ENCODE results near the gene ACO2. TPM values are rescaled to one million over a fixed set of nuclear protein-coding genes. Genes with fewer than 3 reads are reported as not detected.

The ACO2 gene
- total RNA-seq, 1 donor from 2014 or later: 84.5 TPM

DNA sequence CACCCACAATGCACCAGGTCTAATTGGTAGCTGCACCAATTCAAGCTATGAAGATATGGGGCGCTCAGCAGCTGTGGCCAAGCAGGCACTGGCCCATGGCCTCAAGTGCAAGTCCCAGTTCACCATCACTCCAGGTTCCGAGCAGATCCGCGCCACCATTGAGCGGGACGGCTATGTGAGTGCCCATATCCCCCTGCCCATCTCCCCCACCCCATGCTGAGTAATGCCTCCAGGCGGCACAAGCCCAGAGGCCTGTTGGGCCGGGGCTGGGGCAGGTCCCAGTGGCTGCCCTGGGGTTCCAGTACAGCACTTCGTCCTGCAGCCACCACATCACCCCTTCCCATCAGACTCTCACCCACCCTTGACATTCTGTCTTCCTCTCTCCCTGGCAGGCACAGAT is 53.9 kb downstream of the ACO2 start:
- no peak for DNase-seq (ENCODE audit: low read depth, low spot score)

DNA sequence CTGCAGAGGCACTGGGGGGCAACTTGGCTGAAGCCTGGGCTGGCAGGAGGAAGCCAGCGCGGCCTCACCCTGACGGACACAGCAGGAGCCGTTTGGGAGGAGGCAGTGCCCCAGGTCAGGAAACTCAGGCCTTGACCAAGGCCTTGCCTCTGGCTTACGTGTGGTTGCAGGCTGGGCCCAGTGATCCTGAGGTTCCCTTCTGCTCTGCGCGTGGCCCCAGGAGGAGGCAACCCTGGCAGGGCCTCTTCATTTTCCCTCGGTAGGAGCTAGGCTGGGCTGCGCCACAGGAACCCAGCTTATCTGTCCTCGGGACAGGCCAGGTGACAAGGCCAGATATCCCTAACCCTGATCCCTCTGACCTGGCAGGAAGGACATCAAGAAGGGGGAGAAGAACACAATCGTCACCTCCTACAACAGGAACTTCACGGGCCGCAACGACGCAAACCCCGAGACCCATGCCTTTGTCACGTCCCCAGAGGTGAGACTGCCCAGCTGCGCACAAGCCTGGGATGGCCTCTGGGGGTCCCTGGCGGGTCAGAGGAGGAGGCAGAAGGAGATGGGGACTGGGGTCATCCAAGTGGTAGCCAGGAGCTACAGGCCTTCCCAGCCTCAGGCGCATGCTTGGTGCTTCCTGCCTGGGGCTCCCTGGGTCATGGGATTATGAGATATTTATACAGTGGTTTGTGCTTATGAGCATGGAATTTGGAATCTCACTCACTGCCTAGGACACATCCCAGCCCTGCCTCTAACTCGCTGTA is 54.7 kb downstream of the ACO2 start:
- no peak for DNase-seq (ENCODE audit: low read depth, low spot score)

DNA sequence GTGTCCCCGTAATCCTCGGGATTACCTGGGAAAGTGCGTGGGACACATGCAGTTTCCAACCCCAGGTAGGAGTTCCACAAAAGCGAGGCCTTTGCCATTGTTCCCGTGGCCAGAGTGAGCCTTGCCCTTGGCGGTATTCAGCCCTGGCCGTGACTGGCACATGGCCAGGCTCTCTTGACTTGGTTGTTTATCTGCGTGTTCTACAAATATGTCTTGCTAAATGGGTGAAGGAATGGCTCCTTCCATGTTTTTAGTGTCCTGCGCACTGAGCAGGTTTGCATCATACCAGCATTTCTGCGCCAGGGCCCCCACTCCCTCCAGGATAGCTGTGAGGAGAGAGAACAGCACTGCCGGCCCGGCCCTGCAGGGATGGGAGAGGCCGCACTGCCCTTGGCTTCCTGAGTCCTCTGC is 55.3 kb downstream of the ACO2 start:
- DNase-seq (ENCODE audit: low read depth, low spot score): no peak

DNA sequence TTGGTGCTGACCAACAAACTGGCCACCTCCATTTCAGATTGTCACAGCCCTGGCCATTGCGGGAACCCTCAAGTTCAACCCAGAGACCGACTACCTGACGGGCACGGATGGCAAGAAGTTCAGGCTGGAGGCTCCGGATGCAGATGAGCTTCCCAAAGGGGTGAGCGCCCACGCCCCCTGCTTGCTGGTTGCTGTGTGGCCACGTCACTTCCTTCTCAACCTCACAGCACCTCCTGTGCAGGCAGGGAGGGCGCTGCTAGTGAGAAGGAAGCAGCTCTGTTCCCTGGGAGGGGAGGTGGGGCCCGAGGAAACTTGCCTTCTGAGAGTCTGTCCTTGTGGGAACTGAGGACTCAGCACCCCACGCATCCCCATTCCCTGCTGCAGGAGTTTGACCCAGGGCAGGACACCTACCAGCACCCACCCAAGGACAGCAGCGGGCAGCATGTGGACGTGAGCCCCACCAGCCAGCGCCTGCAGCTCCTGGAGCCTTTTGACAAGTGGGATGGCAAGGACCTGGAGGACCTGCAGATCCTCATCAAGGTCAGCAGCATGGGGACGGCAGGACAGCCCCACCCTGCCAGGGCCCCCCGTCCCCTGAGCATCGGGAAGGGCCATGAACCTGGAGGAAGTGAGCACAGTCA is 56.0 kb downstream of the ACO2 start:
- no peak for DNase-seq (ENCODE audit: low read depth, low spot score)

DNA sequence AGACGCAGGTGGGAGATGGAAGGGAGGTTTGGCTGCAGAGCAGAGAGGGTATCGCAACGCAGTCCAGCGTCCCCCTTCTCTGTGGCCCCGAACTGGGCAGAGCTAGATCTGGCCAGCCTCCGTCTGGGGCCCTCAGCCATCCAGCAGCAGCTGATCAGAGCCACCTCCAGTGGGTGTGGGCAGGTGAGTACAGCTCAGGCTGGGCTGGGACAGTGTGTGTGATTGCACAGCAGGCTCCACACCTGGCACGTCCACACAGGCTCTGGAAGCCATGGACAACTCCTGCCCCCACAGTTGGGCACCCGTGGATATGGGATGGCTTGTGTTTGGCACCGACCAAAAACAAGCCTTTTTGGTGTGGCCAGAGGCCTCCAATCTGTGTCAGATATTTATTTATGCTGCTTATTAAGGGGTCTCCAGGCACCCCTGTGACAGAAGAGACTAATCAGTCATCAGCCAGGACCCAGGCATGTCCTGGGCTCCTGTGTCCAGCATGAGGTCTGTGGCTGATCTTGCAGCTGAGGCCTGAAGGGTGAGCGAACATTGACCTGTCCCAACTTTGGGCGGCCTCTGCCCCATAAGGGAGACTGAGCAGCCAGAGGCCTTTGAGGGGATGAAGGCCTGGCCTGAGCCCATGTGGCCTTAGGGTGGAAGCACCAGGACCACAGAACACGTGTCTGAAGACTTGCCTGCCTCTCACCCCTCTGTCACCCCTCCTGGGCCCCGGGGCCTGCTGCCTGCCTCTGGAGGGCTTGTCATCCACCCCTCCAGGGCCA is 56.7 kb downstream of the ACO2 start:
- no peak for DNase-seq (ENCODE audit: low read depth, low spot score)

DNA sequence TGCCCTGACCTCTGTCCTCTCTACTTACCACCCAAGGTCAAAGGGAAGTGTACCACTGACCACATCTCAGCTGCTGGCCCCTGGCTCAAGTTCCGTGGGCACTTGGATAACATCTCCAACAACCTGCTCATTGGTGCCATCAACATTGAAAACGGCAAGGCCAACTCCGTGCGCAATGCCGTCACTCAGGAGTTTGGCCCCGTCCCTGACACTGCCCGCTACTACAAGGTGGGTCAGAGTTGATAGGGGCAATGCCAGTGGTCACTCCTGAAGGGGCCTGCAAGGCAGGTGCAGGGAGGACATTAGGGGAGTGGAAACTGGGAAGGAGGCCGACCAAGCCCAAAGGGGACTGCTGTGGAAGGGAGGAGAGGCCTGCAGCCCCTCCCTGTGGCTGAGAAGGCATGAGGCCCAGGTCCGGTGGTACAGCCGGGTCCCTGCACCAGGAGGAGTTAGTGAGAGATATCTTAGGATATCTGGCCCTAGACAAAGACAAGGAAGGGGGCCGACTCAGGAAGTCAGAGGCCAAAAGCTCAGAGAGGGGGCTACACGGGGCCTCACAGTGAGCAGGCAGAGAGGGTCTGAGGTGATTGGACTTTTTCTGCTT is 57.4 kb downstream of the ACO2 start:
- DNase-seq (ENCODE audit: low read depth, low spot score): no peak

DNA sequence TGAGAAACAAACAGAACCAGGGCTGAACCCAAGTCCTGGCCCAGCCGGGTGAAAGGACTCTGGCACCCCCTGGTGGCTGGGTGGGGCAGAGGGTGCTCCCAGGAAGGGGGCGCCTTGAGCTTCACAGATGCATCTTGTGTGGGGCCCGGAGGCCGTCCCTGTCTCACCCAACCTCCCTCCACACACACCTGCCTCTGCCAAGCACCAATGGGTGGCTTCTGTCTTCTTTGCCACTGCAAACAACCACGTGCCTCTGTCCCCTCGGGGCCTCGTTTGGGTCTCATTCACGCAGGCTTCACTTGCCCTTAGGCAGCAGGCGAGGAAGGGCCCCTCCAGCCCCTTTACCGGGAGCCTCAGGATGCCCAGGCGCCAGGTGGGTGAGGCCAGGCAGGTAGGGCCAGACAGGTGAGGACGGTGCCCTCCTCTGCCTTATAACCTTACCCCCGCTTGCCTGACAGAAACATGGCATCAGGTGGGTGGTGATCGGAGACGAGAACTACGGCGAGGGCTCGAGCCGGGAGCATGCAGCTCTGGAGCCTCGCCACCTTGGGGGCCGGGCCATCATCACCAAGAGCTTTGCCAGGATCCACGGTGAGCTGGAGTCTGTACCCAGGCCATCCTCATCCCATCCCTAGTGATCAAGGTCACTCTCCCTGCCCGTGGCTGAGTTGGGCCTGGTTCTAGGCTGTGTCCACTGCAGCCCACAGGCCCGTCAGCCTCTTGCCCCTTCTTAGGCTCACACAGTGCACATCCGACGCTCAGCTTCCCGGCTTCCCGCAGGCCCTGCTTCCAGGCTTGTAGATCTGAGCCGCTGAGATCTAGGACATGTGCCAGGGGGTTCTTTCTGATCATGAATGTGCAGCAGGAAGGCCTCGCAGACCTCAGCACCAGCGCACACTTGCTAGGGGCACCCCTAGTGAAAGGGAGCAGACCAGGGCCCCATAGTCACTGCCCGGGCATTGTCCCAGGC is 58.2 kb downstream of the ACO2 start:
- no peak for DNase-seq (ENCODE audit: low read depth, low spot score)

DNA sequence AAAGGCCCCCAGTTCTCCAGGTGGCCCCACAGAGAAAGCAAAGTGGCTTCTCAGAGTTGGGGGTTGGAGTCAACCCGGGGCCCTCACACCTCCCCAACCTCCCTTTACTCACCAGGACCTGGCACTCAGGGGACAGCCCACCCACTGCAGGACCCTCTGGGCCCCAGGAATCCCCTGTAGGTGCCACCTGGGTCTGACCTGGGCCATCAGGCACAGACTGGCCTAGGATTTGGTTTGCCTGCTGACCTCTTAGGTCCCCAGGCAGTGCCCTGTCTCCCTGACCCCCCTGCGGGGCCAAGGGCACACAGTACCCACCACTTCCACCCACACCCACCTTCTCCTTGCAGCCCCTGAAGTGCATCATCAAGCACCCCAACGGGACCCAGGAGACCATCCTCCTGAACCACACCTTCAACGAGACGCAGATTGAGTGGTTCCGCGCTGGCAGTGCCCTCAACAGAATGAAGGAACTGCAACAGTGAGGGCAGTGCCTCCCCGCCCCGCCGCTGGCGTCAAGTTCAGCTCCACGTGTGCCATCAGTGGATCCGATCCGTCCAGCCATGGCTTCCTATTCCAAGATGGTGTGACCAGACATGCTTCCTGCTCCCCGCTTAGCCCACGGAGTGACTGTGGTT is 59.3 kb downstream of the ACO2 start:
- DNase-seq (ENCODE audit: low read depth, low spot score): no peak

DNA sequence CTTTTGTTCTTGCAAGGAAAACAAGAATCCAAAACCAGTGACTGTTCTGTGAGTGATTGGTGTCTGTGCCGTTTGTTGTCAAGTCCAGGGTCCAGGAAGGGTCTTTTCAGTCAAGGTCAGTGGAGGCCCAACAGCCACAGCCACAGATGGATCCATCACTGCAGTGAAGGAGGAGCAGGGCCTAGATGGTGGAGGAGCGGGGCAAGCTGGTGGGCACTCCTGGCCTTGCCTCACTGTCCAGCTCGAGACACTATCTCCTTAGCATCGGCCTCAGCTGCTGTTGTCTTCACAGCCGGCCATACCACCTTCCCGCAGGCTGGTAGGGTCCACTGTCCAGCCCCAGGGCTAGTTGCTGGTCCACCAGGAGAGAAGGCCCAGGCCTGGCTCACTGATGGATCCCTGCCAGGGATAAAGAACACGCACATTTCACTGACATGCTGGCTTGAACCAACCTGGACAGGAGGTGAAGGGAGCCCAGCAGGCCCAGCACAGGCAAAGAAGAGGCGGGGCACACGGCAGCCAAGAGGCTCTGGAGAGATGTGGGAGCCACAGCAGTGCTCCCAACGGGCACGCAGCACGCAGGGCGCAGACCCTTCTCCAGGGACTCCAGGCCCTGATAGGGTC is 60.1 kb downstream of the ACO2 start:
- no peak for DNase-seq (ENCODE audit: low read depth, low spot score)

DNA sequence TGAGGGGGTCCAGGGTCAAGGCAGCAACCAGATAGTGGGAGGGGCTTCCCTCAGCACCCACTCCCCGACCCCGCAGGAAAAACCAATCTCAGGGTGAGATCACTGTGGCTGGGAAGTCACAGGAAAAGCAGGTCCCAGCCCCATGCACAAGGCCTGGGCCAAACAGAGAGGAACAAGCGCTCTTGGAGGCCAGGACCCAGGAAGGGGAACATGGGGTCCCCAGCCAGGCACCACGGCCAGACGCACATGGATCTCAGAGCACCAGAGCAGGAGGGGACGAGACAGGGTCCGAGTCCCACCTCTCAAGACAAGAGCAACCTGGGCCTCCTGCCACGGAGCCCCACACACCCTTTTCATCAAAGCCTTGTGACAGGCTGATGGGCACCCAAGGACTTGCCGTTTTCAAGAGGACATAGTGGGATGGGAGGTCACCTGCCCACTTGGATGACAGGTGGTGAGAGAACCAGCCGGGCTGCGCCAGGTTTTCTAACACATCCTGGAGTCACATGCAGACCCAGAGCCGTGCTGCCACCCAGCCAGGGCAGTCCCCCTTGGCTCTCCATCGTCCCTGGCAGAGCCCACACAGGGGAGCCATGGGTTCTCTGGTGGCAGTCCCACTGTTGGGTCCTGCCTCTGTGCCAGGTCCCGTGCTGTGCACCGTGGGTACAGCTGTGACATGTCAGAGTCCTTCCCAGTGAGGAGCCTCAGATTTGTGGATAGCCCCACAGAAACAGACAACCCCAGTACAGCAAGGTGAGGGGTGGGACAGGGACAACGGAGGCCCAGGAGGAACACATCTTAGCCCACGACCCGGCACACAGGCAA is 62.2 kb downstream of the ACO2 start:
- no peak for DNase-seq (ENCODE audit: low read depth, low spot score)

DNA sequence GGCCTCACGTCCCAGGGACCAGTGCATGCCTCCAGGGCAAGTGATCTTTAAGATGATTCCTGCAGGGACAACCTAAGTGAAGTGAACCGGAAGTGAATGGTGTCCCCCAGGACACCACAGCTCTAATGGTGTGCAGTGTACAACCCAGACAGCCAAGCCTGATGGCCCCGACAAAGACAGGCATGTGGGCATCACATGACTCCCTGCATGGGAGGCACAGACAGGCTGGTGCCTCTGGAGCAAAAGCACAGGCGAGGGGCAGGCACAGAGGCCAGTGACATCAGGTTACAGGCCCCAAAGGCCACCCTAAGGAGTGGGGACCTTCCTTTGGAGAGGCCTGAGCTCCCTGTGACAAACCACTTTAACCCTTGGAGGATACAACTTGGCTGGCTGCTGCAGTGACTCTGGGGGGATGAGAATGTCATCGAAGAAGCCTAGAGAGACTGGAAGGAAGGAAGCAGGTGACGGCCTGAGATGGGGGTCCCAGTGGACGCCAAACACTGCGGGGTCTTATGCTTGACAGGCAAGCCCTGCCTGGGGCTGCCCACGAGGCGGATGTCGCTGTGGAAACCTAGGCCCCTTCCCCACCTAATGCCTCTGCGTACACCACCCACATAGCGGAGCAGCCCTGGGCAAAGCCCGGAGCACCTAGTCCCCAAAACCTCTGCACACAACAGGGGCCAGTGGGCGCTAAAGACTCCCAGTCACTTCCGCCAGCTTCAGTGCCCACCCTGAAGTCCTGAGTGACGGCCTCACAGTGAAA is 63.0 kb downstream of the ACO2 start:
- DNase-seq (ENCODE audit: low read depth, low spot score): no peak

DNA sequence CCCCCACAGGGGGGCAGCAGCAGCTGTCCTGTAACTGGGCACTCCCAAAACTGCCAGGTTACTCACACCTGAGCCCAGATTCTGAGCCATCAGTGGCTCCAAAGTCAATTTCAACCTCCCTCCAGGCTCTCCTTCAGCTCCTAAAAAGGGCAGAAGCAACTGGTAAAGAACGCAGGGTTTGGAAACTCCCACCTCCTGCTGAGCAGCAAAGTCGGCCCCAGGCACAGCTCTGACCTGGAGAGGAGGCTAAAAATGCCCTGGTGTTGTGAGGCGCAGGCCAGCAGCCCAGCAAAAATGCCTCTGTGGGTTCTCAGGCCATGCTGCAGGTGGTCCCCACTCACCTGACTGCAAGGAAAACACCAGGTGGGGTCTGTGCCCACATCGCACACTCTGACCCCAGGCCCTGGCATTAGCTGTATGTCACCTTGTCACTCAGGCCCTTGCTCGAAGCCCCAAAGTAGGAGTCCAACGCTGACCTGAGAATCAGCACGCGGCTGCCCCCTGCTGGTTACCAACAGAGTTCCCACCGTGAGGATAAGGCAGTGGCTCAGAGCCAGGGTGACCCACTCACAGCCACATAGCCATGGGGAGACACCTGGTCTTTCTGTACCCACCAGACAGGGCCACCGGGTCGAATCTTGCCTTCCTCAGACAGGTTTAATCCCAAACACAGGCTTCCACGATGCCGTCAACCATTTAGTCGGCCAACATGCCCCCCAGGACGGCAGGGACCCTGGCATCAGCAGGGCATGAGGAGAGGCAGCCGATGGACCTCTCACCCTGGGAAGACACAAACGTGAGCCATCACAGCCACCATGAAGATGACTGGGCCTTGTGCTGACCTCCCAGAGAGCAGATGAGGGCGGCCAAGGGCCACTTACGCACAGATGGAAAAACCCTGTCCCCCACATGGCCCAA is 64.2 kb downstream of the ACO2 start:
- no peak for DNase-seq (ENCODE audit: low read depth, low spot score)

DNA sequence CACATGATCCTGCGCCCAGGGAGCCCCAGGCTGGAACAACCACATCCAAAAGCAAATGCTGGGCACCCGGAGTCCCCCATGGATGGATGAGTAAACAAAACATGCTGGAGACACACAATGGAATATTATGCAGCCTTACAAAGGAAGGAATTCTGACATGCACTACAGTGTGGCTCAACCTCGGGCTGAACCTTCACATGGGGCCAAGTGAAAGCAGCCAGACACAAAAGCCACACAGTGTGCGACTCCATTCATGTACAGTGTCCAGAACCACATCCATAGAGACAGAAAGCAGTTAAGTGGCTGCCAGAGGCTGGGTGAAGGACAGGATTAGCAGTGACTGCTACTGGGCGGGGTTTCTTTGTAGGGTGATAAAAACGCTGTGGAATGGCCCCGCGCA is 65.3 kb downstream of the ACO2 start:
- no peak for DNase-seq (ENCODE audit: low read depth, low spot score)

DNA sequence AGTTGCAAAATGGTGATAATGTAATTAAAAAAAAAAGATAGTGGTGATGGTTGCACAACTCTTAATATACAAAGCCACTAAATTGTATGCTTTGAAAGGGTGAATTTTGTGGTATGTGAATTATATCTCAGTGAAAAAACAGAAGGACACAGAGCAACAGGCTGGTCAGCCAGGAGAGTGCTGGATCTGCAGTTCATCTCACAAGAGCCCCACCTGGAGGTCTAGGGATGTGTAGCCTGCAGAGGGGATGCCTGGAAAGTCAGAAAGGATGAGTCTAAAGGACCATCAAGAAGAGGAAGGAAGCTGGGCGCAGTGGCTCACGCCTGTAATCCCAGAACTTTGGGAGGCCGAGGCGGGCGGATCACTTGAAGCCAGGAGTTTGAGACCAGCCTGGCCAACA is 66.3 kb downstream of the ACO2 start:
- DNase-seq (ENCODE audit: low read depth, low spot score): no peak

DNA sequence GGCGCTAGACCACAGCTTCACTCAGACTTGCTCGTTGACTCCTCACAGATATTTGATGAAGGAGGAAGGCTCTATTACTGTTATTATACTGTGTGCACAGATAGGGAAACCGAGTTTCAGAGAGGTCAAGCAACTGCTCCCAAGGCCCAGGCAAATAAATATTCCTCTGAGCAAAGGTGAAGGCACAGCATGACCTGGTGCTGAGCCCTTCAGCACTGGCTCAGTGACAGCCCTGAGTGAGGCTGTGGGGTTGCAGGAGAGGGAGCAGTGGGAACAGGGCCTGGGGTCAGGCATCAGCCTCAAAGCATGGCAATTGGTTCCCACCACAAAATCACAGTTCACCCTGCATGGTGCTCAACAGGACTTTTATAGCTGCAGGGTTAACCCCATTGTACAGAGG is 68.3 kb downstream of the ACO2 start:
- DNase-seq (ENCODE audit: low read depth, low spot score): no peak

DNA sequence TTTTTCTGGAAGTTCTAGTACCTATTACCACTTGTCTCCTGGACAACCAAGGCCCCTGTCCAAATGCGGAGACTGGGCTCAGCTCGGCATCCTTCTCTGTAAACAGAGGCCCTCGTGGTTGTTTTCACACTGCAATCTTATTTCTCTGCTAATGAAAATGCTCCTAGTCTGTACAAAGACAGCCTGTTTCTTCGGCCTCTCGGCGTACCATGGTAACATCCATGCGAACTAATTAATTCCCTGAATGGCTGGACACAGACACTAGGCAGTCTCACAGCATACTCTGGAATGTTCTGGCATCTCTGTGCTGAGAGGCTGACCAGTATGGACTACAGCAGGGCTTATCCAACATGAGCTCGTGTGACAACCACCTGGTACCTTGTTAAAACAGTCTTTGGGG is 69.7 kb downstream of the ACO2 start:
- DNase-seq (ENCODE audit: low read depth, low spot score): no peak

Measured in pulmonary artery endothelial cell (primary cell).